HUES64 (cell line): Measurements from ENCODE around the gene AGAP1.

Experiments used
- H3K27ac ChIP-seq: 2 replicates; pipeline ENCODE4 v1.7.0; 2013; ENCODE audit warnings: low read depth, low read length, inconsistent platforms
- H3K27me3 ChIP-seq: 2 replicates; pipeline ENCODE4 v1.6.1; 2013; ENCODE audit warnings: mild to moderate bottlenecking, low read length; ENCODE audit not compliant: insufficient read depth
- H3K36me3 ChIP-seq: 2 replicates; pipeline ENCODE4 v1.6.1; 2013; ENCODE audit warnings: mild to moderate bottlenecking, low read length; ENCODE audit not compliant: insufficient read depth
- H3K4me1 ChIP-seq: 2 replicates; pipeline ENCODE4 v1.6.1; 2013; ENCODE audit warnings: mild to moderate bottlenecking, low read length, moderate library complexity; ENCODE audit not compliant: insufficient read depth
- H3K4me3 ChIP-seq: 2 replicates; pipeline ENCODE4 v1.5.1; 2013; ENCODE audit warnings: mild to moderate bottlenecking, low read length, moderate library complexity
- H3K9ac ChIP-seq: 2 replicates; pipeline ENCODE4 v1.6.1; 2013; ENCODE audit warnings: mild to moderate bottlenecking, low read depth, low read length
- H3K9me3 ChIP-seq: 2 replicates; pipeline ENCODE4 v1.6.1; 2013; ENCODE audit warnings: low read depth, low read length; ENCODE audit not compliant: insufficient read depth
- WGBS: fragments of 150-250, 120-280 bp; methylation state at CpG from one replicate; pipeline ENCODE4 v1.1.7; 2013; ENCODE audit warnings: missing lambda C conversion rate; 5-methylcytosine and 5-hydroxymethylcytosine counted together

The AGAP1 gene

GRCh38 chr2:235723811-235724465, 230.1 kb downstream of the AGAP1 start:
- H3K4me3 ChIP-seq, result no peak overlapping the region
- H3K9ac ChIP-seq, result no peak overlapping the region
- peaks cover 17% of the 10 kb centered on the region for H3K36me3 ChIP-seq
- no peak overlapping the region for H3K27ac ChIP-seq
- no peaks in the 10 kb centered on the region for H3K27me3 ChIP-seq
- H3K9me3 ChIP-seq, result no peaks in the 10 kb centered on the region
- peaks cover 5% of the 10 kb centered on the region; the same call in 1 of the 2 replicates for H3K4me1 ChIP-seq
- 93% methylated on average over 16 of the region's 16 CpGs for WGBS

- Histone ChIP-seq H3K27me3 (no peaks in the 10 kb centered on the region), H3K27ac (no peak overlapping the region), H3K9ac (no peak overlapping the region), H3K4me3 (no peak overlapping the region), H3K9me3 (no peaks in the 10 kb centered on the region), H3K36me3 (peaks cover 10% of the 10 kb centered on the region), H3K4me1 (peaks cover 5% of the 10 kb centered on the region; the same call in 1 of the 2 replicates)
- 96% methylated on average over 8 of the region's 8 CpGs for WGBS
Observed at GRCh38 chr2:235725016-235725489, 231.2 kb downstream of the AGAP1 start.

DNA sequence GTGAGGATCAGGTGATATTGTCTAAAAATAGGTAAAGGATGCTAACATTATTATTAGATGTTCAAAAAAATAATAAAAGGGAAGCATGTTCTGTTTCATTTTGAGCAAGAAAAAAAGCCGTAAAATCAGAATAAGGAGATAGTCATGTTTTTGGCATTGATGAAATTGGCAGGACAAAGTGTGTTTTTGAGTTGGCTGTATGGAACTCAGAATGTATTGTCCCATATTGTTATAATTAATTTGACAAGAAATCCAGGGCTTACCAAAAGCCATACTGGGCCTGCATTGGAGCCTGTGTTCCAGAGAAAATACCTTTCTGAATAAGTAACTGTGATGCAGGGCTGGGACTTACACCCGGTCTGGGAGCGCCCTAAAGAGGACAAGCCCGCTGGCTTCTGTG, 232.0 kb downstream of the AGAP1 start:
- WGBS, result 94% methylated on average over 4 of the region's 4 CpGs
- Histone ChIP-seq H3K27ac (no peak overlapping the region), H3K4me3 (no peak overlapping the region), H3K9me3 (no peaks in the 10 kb centered on the region), H3K27me3 (no peaks in the 10 kb centered on the region), H3K4me1 (peaks cover 6% of the 10 kb centered on the region; the same call in 1 of the 2 replicates), H3K9ac (no peak overlapping the region), H3K36me3 (peaks cover 6% of the 10 kb centered on the region)

DNA sequence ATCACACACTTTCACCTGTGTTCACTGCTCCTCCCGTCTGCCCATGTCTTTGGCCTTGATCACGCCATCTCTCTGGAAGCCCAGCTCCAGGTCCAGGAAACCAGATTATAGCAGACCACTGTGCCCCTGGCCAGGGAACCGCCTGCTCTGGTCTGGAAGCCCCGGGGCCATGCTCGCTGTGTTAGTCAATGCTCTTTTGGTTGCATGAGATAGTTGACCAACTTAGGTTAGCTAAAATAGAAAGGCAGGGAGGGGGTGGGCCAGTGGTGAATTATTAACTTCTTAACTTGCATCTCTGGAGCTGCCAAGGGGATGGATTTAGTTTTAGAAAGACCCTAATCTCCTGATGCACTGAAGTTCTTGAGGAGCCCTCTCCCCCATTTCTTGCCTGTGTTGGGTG, 232.7 kb downstream of the AGAP1 start:
- H3K27ac ChIP-seq, result no peak overlapping the region
- 94% methylated on average over 5 of the region's 5 CpGs for WGBS

GRCh38 chr2:235727174-235727573, 233.3 kb downstream of the AGAP1 start:
- H3K36me3 ChIP-seq, result peaks cover 3% of the 10 kb centered on the region
- H3K9ac ChIP-seq, result no peak overlapping the region
- H3K4me3 ChIP-seq, result no peak overlapping the region
- no peaks in the 10 kb centered on the region for H3K27me3 ChIP-seq
- H3K4me1 ChIP-seq, result peaks cover 19% of the 10 kb centered on the region
- no peak overlapping the region for H3K27ac ChIP-seq
- no peaks in the 10 kb centered on the region for H3K9me3 ChIP-seq
- 91% methylated on average over 5 of the region's 5 CpGs for WGBS

More for the DNA sequence above, 232.7 kb downstream of the AGAP1 start:
- Histone ChIP-seq H3K9ac (no peak overlapping the region), H3K9me3 (no peaks in the 10 kb centered on the region), H3K4me1 (peaks cover 13% of the 10 kb centered on the region), H3K36me3 (peaks cover 6% of the 10 kb centered on the region), H3K27me3 (no peaks in the 10 kb centered on the region), H3K4me3 (no peak overlapping the region)

DNA sequence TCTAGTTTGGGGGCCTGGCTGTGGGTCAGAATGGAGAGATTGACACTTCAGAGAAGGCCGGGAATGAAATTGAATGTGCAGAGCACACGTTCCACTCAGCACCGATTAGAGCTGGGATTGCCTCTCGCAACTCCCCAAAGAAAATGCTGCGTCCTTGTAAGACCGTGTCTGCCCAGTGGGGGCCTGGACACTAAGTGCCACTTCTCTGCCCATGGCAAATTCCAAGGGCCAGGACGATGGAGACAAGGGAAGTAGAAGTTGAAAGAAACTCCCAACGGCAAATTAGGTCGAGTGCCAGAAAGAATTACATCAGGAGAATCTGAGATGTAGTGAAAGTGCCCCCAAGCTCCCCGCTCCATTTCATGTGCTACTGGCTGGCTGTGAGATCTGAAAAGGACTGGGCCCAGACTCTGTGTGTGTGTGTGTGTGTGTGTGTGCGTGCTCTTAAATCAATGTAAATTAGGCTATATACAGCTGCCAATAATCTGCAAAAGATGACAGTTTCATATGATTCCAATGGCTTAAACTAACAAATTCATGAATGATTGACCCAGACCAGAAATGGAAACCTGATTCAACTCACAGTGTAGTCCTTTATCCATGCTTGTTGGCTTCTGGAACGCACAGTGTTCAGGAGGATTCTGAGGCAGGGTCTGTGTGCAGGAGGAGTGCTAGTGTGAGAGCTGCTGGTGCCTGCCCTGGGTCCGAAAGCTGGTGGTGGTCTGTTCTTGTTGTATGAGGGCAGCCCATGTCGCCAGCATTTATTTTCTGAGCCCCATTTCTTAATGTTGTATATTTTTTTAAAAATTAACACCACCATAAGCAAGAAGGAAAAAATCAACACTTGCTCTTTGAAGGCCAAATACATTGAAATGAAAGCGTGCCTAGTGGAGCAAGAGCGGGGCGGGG, 234.3 kb downstream of the AGAP1 start:
- H3K9me3 ChIP-seq, result no peaks in the 10 kb centered on the region
- 94% methylated on average over 17 of the region's 17 CpGs for WGBS
- no peak overlapping the region for H3K9ac ChIP-seq

GRCh38 chr2:235728800-235729556, 235.1 kb downstream of the AGAP1 start:
- 94% methylated on average over 12 of the region's 12 CpGs for WGBS
- Histone ChIP-seq H3K9ac (no peak overlapping the region), H3K4me1 (peaks cover 31% of the 10 kb centered on the region)

More for the DNA sequence above, 234.3 kb downstream of the AGAP1 start:
- Histone ChIP-seq H3K4me3 (no peak overlapping the region), H3K36me3 (no peaks in the 10 kb centered on the region; the same call in 1 of the 2 replicates), H3K27me3 (no peaks in the 10 kb centered on the region), H3K4me1 (peaks cover 25% of the 10 kb centered on the region), H3K27ac (no peak overlapping the region)

DNA sequence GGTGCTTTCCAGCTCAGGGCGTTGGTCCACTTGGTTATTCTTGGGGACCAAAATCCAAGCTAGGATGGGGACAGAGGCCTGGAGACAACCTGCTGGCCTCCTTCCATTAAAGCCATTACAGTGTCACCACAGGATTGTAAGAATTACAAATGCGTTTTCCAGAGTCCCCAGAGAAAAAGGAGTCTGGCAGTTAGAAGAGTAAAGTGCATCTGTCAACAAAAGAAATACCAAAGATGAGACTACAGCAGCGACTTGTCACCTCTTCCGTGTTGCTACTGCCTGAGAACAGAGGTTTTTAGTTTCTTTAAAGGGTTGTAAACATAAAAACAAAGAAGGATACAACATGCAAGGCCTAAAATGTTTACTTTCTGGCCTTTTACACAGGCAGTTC, 235.7 kb downstream of the AGAP1 start:
- WGBS, result 88% methylated on average over 4 of the region's 4 CpGs
- peaks cover 31% of the 10 kb centered on the region for H3K4me1 ChIP-seq
- no peaks in the 10 kb centered on the region for H3K36me3 ChIP-seq
- H3K9me3 ChIP-seq, result no peaks in the 10 kb centered on the region
- H3K27me3 ChIP-seq, result no peaks in the 10 kb centered on the region
- H3K9ac ChIP-seq, result no peak overlapping the region
- no peak overlapping the region for H3K4me3 ChIP-seq
- no peak overlapping the region for H3K27ac ChIP-seq

More at GRCh38 chr2:235728800-235729556, 235.1 kb downstream of the AGAP1 start:
- no peaks in the 10 kb centered on the region for H3K36me3 ChIP-seq
- H3K9me3 ChIP-seq, result no peaks in the 10 kb centered on the region
- H3K27ac ChIP-seq, result no peak overlapping the region
- no peak overlapping the region for H3K4me3 ChIP-seq
- H3K27me3 ChIP-seq, result no peaks in the 10 kb centered on the region

GRCh38 chr2:235730115-235730514, 236.3 kb downstream of the AGAP1 start:
- no peak overlapping the region for H3K27ac ChIP-seq
- no peak overlapping the region for H3K4me3 ChIP-seq
- WGBS, result 86% methylated on average over 6 of the region's 7 CpGs

DNA sequence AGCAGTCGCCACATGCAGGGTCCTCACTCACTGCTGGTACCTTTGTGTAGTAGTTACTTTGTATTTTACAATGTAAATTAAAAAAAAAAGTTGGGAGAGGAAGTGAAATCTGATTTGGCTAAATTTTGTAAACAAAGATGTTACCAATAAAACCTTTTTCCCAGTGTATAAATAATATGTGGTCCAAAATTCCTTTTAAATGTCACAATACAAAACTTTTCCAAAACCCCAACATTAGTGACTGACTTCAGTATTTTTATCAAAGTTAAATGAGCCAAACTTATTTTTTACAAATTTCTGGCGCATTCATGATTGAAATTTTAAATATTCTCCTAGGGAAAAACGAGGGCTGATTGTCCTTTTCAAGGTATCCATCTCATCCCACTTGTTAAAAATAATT, 239.9 kb downstream of the AGAP1 start:
- no peaks in the 10 kb centered on the region for H3K27me3 ChIP-seq
- no peaks in the 10 kb centered on the region for H3K36me3 ChIP-seq
- peaks cover 26% of the 10 kb centered on the region for H3K4me1 ChIP-seq
- WGBS, result 88% methylated on average over 2 of the region's 3 CpGs
- no peak overlapping the region for H3K27ac ChIP-seq
- no peak overlapping the region for H3K4me3 ChIP-seq
- H3K9ac ChIP-seq, result no peak overlapping the region
- no peaks in the 10 kb centered on the region for H3K9me3 ChIP-seq

More at GRCh38 chr2:235730115-235730514, 236.3 kb downstream of the AGAP1 start:
- no peaks in the 10 kb centered on the region for H3K36me3 ChIP-seq
- peaks cover 31% of the 10 kb centered on the region for H3K4me1 ChIP-seq
- H3K9ac ChIP-seq, result no peak overlapping the region
- no peaks in the 10 kb centered on the region for H3K9me3 ChIP-seq
- no peaks in the 10 kb centered on the region for H3K27me3 ChIP-seq
